Neutrophil (primary cell): ENCODE measurements around the gene PSMG1.

Source experiments
- H3K27ac ChIP-seq: fragments of 200-600 bp; sonication (generic); 2 replicates; pipeline ENCODE4 v1.5.1; 2016; ENCODE audit warnings: mild to moderate bottlenecking, moderate library complexity
- H3K27me3 ChIP-seq: fragments of 200-600 bp; sonication (generic); 2 replicates; pipeline ENCODE4 v1.6.0; 2016; ENCODE audit warnings: mild to moderate bottlenecking
- H3K36me3 ChIP-seq: fragments of 200-600 bp; sonication (generic); 2 replicates; pipeline ENCODE4 v1.5.1; 2017
- H3K4me1 ChIP-seq, 2 experiments: fragments of 200-600 bp in 1 of 2; sonication (generic) in 1 of 2; 1 replicate in 1 of 2; 2 replicates in 1 of 2; pipeline versions ENCODE4 v1.5.1 to v1.6.1; 2013 to 2016; ENCODE audit warnings: low read depth in 1 of 2, low read length in 1 of 2, mild to moderate bottlenecking in 1 of 2, moderate library complexity in 1 of 2; ENCODE audit not compliant: control insufficient read depth in 1 of 2, insufficient read depth in 1 of 2
- H3K4me3 ChIP-seq, 2 experiments: fragments of 200-600 bp in 1 of 2; sonication (generic) in 1 of 2; 1 replicate in 1 of 2; 2 replicates in 1 of 2; pipeline ENCODE4 v1.5.1; 2013 to 2016; ENCODE audit warnings: low read depth in 1 of 2, low read length in 1 of 2, mild to moderate bottlenecking in 1 of 2, moderate library complexity in 1 of 2
- H3K9me3 ChIP-seq: fragments of 200-600 bp; sonication (generic); 2 replicates; pipeline ENCODE4 v1.5.1; 2016
- CTCF ChIP-seq: fragments of 200-600 bp; sonication (generic); IDR thresholded peaks from 2 replicates; pipeline ENCODE4 v1.5.1; 2016; ENCODE audit warnings: antibody characterized with exemption

PSMG1 gene

GRCh38 chr21:39126486-39126806 lies 56.8 kb downstream of the PSMG1 start:
- no peak overlapping the region for H3K4me3 ChIP-seq
- no peaks in the 10 kb centered on the region for H3K9me3 ChIP-seq
- no peak for TF ChIP-seq CTCF
- H3K4me1 ChIP-seq, result no peaks in the 10 kb centered on the region
- no peaks in the 10 kb centered on the region for H3K27me3 ChIP-seq
- H3K27ac ChIP-seq, result no peak overlapping the region
- no peaks in the 10 kb centered on the region for H3K36me3 ChIP-seq

GRCh38 chr21:39125752-39126485 lies 57.3 kb downstream of the PSMG1 start:
- Histone ChIP-seq H3K4me1 (no peaks in the 10 kb centered on the region), H3K9me3 (no peaks in the 10 kb centered on the region), H3K36me3 (no peaks in the 10 kb centered on the region), H3K27me3 (no peaks in the 10 kb centered on the region), H3K4me3 (no peak overlapping the region), H3K27ac (no peak overlapping the region)
- TF ChIP-seq CTCF, result no peak
